Ovary (tissue), 9 donors: ENCODE results near the gene ZNF282. TPM values are rescaled to one million over a fixed set of nuclear protein-coding genes. Genes with fewer than 3 reads are reported as not detected.

Source experiments
- DNase-seq, 5 donors: peaks; one replicate each; pipeline ENCODE4 v3.0.0-alpha.2; 2019 to 2020
- H3K27ac ChIP-seq, 2 donors: fragments of 200-600 bp; one replicate each; pipeline versions ENCODE4 v1.5.1 to v1.8.0; 2019 to 2022
- H3K27me3 ChIP-seq: fragments of 200-600 bp; one replicate; pipeline ENCODE4 v1.8.0; 2022
- H3K36me3 ChIP-seq: fragments of 200-600 bp; sonication (generic); one replicate; pipeline ENCODE4 v1.5.1; 2019
- H3K4me1 ChIP-seq: one replicate; pipeline ENCODE4 v1.8.1; 2013; ENCODE audit warnings: mild to moderate bottlenecking, moderate library complexity; ENCODE audit not compliant: insufficient read depth
- H3K4me3 ChIP-seq: fragments of 200-600 bp; sonication (generic); one replicate; pipeline ENCODE4 v1.5.1; 2017
- H3K9me3 ChIP-seq, 2 donors: fragments of 200-600 bp in 1 of 2; sonication (generic) in 1 of 2; one replicate each; pipeline versions ENCODE4 v1.5.1 to v1.8.1; 2013 to 2019; ENCODE audit warnings: mild to moderate bottlenecking in 1 of 2, moderate library complexity in 1 of 2
- EP300 ChIP-seq: sonication (generic); formaldehyde crosslinking; IDR thresholded peaks from one replicate; pipeline ENCODE4 v1.6.1; 2017; ENCODE audit warnings: antibody characterized with exemption
- POLR2A ChIP-seq: fragments of 450-650 bp; IDR thresholded peaks from one replicate; pipeline ENCODE4 v1.6.1; 2017; ENCODE audit warnings: antibody characterized with exemption, mild to moderate bottlenecking, moderate library complexity
- WGBS, 3 donors: extraction: QIAGEN DNeasy Blood & Tissue Kit in 1 of 3; methylation state at CpG; one replicate each; pipeline versions ENCODE4 v1.1.5 to v1.1.7; 2013 to 2017; 5-methylcytosine and 5-hydroxymethylcytosine counted together
- intact Hi-C, 4 donors: fragments of 100-400 bp; cut with DNase I; formaldehyde crosslinking; loops; one replicate each; pipeline versions ENCODE4 v1.11.0 to v1.15.1; 2022 to 2023
- polyA plus RNA-seq, 2 donors: library from polyadenylated mRNA; stranded (reverse); fragments of 200-250 nt in 1 of 2; fragments of 350-450 nt in 1 of 2; fragmentation: Illumina TruSeq in 1 of 2; extraction: RNeasy Lipid Tissue Mini Kit (QIAGEN cat#74804) in 1 of 2; gene quantifications; one replicate each; pipeline ENCODE4 v1.2.3, GENCODE V29; 2013 to 2014
- total RNA-seq, 7 donors: library from RNA; depleted of rRNA in 2 of 7; stranded (reverse); fragments of >200 nt in 2 of 7; fragmentation: NEBNext Ultra II Directional in 3 of 7; extraction: Animal tissue kit (Norgen Biotek cat#: 25700) in 3 of 7; gene quantifications; one replicate each; pipeline versions ENCODE4 v1.1.0 to v1.2.4, GENCODE V29; 2016 to 2023
- TF ChIP-seq, protein P1 (sequence below), 3 donors: fragments of 450-650 bp in 2 of 3; fragments of 200-600 bp in 1 of 3; IDR thresholded peaks; one replicate each; pipeline versions ENCODE4 v1.5.1 to v1.8.0; 2016 to 2022; ENCODE audit warnings: antibody characterized with exemption in 3 of 3, mild to moderate bottlenecking in 1 of 3
- donor health status: DM: no; HTN: no; CAD: no; lungs with moderate emphysema.
- donor health status: DM: no; HTN: no; CAD: no.
- donor health status: Bipolar disorder and iron deficiency.
- donor health status: DM: yes; HTN: yes; CAD: no.
- donor health status: DM: no; HTN: no; CAD: no.
- donor health status: DM: yes; HTN: yes; CAD: no.

ZNF282 gene
- total and polyA plus RNA-seq, 9 donors, result 8.0 to 30.2 (median 22.2) TPM

DNA sequence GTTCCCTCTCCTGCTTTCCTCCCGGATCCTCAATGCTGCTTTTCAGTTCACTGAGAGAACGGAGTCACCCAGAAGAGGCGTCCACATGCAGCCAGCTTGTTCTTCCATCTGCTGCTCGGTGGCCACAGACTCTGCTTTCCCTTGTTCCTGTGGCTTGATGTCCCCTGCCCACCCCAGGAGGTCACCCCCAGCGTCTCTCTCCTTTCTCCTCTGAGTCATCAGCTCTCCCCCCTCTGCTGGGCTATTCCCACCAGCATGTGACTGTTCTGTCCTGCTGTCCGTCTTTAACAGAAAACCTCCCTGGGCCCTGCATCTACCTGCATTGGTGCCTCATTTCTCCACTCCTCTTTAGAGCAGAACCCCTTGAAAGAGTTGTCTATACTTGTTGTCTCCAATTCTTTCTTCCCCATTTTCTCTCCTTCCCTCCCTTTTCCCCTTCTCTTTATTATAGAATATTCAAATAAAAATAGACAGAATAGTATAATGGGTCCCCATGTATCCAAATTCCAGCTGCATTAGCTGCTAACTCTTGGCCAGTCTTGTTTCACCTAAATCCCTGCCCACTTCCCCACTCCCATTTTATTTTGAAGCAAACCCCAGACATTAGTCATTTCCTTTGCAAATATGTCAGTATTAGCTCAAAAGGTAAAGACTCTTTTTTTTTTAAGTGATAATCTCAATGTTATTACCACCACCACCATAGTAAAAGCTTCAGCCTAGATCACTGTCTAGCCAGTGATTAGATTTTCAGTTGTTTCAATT lies 4.1 kb downstream of the ZNF282 start:
- Histone ChIP-seq H3K4me1 (peaks cover 6% of the 10 kb centered on the region), H3K36me3 (no peaks in the 10 kb centered on the region), H3K4me3 (no peak overlapping the region), H3K27ac (no peak overlapping the region), H3K27me3 (no peaks in the 10 kb centered on the region), H3K9me3 (no peaks in the 10 kb centered on the region)
- TF ChIP-seq EP300 (no peak), POLR2A (no peak)
- TF ChIP-seq, protein P1, sequence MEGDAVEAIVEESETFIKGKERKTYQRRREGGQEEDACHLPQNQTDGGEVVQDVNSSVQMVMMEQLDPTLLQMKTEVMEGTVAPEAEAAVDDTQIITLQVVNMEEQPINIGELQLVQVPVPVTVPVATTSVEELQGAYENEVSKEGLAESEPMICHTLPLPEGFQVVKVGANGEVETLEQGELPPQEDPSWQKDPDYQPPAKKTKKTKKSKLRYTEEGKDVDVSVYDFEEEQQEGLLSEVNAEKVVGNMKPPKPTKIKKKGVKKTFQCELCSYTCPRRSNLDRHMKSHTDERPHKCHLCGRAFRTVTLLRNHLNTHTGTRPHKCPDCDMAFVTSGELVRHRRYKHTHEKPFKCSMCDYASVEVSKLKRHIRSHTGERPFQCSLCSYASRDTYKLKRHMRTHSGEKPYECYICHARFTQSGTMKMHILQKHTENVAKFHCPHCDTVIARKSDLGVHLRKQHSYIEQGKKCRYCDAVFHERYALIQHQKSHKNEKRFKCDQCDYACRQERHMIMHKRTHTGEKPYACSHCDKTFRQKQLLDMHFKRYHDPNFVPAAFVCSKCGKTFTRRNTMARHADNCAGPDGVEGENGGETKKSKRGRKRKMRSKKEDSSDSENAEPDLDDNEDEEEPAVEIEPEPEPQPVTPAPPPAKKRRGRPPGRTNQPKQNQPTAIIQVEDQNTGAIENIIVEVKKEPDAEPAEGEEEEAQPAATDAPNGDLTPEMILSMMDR (IDR thresholded peaks at IDR 0.05), result no peak
- 93 to 95% (median 93%) methylated on average over 6 of the region's 6 CpGs for WGBS, 3 donors
- no peak for DNase-seq
- intact Hi-C loops, result no loop called here

DNA sequence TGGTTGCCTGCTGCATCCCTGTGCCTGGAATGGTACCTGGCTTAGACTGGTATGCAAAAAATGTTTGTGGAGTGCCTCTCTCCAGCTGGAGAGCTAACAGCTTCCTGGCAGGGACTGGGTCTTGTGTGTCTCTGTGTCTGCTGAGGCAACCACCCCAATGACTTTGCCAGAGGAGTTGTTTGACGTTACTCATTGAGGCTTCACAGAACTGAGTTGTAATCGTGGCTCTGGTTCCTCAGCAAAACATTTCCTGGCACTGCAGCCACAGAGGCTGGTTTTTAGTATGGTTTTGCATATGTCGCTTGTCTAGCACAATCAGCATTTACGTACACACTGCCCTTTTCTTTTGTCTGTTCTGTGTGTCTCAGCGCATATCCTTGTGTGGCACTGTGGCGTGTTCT lies 7.5 kb downstream of the ZNF282 start:
- no peaks in the 10 kb centered on the region for H3K36me3 ChIP-seq

DNA sequence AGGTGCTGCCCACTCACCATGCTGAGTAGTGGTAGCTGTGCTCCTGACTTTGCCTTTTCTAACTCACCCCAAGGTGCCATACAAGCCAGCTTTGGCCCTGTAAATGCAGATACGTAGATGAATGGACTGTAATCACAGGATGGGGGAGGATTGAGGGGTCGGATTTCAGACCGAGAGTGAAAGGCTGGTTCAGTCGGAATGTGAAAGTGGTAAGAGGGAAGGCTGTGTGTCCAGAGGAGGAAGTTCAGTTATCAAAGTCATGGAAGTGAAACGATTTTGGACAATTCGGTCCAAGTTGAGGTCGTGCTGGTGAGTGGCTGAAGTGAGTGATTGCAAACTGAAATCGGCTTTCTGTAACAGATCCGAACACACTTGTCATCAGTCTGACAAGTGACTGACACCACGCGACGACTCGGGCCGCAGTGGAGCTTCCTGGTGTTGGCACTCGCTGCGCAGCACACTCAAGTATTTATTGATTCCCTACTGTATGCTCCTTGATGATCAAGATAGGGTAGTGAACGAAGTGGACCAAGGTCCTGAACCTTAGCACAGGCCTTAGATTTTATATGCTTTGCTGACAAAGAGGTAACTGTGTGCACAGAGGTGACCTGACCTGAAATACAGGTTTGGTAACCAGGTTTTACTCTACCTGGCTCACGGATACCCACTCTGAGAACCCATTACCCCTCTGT lies 10.5 kb downstream of the ZNF282 start:
- H3K36me3 ChIP-seq, result no peaks in the 10 kb centered on the region
- WGBS, 3 donors, result 77 to 83% (median 80%) methylated on average over 18 of the region's 18 CpGs
- H3K27ac ChIP-seq, result no peak overlapping the region
- intact Hi-C loops, result no loop called here
- H3K9me3 ChIP-seq, result no peaks in the 10 kb centered on the region
- DNase-seq, result no peak
- no peaks in the 10 kb centered on the region for H3K27me3 ChIP-seq
- TF ChIP-seq POLR2A (no peak), EP300 (no peak)
- TF ChIP-seq, protein P1 (IDR thresholded peaks at IDR 0.05), result no peak
- H3K4me3 ChIP-seq, result no peak overlapping the region
- H3K4me1 ChIP-seq, result no peaks in the 10 kb centered on the region

More for the DNA sequence above, 7.5 kb downstream of the ZNF282 start:
- H3K4me3 ChIP-seq, result no peak overlapping the region
- 94 to 95% (median 94%) methylated on average over 6 of the region's 6 CpGs for WGBS, 3 donors
- H3K4me1 ChIP-seq, result no peaks in the 10 kb centered on the region
- H3K27ac ChIP-seq, result no peak overlapping the region
- DNase-seq, result no peak
- intact Hi-C loops, result no loop called here
- no peaks in the 10 kb centered on the region for H3K27me3 ChIP-seq
- H3K9me3 ChIP-seq, result no peaks in the 10 kb centered on the region
- TF ChIP-seq EP300 (no peak), POLR2A (no peak)
- TF ChIP-seq, protein P1 (IDR thresholded peaks at IDR 0.05), result no peak

DNA sequence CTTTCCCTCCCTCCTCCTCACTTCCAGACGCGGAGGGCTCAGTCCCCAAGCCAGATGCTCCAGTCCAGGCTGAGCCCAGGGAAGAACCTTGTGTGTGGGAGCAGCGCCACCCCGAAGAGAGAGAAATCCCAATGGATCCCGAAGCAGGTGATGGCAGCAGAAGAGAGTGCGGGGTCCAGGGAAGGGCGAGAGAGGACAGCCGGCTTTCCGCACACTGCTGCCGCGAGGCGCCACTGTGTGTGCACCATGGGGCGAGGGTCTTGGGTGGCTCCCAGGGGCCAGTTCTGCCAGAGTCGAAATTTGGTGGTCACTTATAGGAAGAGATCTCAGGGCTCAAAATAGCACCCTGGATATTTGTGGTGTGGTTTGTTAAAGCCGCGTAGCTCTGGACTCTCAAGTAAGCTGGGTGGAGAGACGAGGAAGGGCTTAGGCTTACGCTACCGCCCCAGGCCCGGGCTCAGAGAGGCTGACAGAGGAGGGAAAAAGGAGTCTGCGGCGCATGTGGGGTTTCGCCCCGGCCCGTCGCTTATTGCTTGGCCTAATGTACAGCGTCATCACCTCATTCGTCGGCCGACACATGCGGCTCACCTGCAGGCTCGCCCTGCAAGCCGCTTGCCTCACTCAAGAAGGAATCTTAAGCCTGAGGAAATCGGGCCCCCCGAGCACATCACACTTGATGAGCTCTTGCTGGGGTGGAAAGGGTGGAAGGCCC lies 12.1 kb downstream of the ZNF282 start:
- intact Hi-C loops, result no loop called here
- H3K36me3 ChIP-seq, result no peaks in the 10 kb centered on the region
- H3K9me3 ChIP-seq, result no peaks in the 10 kb centered on the region
- no peaks in the 10 kb centered on the region for H3K27me3 ChIP-seq
- WGBS, 3 donors, result 88 to 90% (median 88%) methylated on average over 35 of the region's 35 CpGs
- H3K4me1 ChIP-seq, result no peaks in the 10 kb centered on the region
- no peak overlapping the region for H3K27ac ChIP-seq
- no peak for DNase-seq
- no peak for TF ChIP-seq POLR2A
- TF ChIP-seq, protein P1 (IDR thresholded peaks at IDR 0.05), result no peak
- no peak for TF ChIP-seq EP300
- no peak overlapping the region for H3K4me3 ChIP-seq
